HG03045 (cell line): ENCODE results near the gene CRYBA2.
A peak's percentile ranks its signal among the peaks of the same experiment; 100 is the strongest.

Experiments used
- ATAC-seq: cut with Tn5 transposase; IDR thresholded peaks from one replicate; pipeline ENCODE4 v1.9.1; 2021; ENCODE audit warnings: mild to moderate bottlenecking, moderate library complexity; ENCODE audit not compliant: unreplicated experiment

Gene CRYBA2

GRCh38 chr2:218999881-219000568 is 6.8 kb upstream of the CRYBA2 start:
- no peak for ATAC-seq

DNA sequence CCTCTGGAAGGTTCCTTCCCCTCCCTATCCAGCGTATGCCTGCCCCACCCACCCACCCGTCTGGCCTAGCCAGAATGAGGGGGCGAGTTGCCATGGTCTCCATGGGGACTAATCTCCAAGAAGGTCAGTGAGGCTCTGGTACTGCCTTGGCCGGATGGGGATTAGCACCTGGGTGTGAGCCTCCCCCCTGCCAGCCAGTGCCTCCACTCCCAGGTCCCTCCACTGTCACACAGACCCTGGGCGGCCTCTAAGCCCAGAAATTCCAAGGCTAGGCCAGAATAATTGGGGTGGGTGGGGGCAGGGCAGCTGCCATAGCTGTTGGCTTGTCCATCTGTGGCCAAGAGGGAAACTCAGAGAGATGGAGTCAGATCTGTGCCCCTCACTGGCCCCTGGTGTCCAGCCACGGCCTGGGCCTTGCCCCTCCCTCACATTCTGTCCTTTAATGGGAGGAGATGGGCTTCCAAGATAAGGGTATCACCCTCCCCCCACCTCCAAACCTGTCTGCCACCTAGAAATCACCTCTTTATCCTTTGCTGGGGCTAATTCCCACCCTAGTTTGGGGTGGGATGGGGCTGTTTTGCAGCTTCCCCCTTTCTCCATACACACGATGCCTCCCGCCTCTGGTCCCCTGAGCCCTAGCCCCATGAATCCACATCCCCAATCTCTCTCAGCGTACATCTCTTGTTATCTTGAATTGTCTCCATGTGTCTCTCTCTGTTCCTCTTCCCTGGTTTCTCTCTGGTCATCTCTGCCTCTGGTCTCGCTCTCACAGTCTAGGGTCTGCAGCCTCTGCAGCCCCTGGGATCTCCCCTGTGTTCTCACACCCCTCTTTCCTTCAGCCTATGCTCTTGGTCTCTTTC is 6.0 kb upstream of the CRYBA2 start:
- ATAC-seq: no peak

DNA sequence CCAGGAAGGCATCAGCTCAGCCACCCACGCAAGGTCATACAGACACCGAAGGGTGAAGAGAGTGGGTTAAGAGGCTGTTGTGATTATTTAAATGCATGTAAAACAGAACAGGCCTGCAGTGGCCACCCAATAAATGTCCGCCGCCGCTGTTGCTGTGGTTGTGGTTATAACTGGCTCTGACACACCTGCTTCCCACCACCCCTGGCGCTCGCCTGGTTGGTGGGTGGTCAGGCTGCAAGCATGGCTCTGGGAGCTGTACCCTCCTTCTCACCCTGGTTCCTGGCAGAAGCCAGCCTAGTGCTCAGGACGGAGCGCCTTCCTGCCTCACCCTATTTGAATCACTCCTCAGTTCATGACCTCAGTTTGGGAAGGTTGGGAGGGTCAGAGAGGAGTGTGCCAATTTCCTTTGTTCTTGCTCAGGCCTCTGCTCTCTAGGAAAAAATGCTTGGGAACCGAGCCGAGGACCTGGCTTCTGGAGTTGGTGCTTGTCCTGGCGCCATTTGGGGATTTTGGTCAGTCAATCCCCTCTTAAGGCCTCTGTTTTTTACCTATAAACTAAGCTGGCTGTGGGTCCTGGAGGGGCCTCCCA is 5.3 kb upstream of the CRYBA2 start:
- no peak for ATAC-seq

DNA sequence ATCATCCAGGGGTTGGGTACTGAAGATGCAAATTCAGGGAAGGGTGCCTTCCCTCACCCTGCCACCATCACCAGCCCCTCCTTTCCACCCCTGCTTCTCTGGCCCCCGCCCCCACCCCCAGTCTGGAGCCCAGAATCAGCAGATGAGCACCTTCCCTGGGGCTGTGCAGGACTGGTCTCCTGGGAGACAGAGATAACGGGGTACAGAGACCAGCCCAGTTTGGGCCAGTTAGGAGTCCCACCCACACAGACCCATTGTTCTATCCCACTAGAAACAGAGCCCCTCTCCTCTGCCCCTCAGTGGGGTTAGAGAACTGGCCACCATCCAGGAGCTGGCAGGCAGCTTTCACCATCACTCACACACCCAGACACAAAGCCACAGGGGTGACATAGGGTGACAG is 4.5 kb upstream of the CRYBA2 start:
- no peak for ATAC-seq

GRCh38 chr2:218996937-218997336 is 3.7 kb upstream of the CRYBA2 start:
- ATAC-seq: no peak

DNA sequence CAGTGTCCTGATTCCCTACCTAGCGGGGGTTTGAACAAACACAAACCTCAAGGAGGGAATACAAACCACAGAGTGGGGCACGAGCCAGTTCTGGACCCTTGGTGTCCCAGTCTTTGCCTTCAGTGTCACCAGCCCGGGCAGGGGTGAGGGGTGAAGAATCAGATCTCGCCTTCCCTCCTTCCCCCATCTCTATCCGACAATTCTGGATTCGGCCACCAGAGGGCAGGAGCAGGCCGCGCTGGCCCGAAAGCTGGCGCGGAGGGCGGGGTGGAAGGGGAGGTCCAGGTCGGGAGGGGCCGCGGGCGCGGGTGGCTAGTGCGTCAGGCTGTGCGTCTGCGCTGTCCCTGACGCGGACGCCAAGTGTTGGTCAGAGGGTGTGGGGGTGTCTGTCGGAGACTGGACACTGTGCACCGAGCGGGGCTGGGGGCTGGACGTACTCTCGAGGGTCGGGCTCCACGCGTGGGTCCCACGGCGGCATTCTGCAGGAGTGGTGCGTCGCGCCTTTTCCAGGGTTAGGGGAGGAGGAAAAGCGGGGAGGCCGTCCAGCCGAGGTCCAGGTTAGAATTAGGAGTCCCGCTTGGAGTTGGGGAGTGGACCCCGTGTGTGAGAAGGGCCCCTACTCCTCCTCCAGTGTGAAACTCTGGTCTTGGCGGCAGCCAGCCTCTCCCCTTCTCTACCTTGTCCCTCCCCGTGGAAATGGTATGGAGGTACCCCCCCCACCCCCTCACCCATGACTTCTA is 2.9 kb upstream of the CRYBA2 start:
- peak; percentile 47 for ATAC-seq

DNA sequence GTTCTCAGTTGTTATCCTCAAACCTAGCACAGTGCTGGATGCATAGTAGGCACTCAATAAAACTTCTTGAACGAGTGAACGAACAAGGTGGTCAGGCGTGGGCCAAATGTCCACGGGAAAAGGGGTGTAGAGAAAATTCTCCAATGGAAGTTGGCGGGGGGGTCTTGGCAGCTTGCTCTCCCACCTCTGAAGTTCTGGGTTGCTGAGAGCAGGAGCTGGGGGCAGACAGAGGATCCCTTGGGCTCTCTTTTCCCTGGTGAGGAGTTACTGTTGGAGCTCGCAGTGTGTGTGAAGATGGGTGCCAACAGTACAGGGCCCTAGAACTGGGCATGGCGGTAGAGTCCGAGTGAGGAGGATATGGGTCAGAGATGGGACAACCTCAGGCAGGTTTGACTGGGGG is 2.3 kb upstream of the CRYBA2 start:
- ATAC-seq: no peak

DNA sequence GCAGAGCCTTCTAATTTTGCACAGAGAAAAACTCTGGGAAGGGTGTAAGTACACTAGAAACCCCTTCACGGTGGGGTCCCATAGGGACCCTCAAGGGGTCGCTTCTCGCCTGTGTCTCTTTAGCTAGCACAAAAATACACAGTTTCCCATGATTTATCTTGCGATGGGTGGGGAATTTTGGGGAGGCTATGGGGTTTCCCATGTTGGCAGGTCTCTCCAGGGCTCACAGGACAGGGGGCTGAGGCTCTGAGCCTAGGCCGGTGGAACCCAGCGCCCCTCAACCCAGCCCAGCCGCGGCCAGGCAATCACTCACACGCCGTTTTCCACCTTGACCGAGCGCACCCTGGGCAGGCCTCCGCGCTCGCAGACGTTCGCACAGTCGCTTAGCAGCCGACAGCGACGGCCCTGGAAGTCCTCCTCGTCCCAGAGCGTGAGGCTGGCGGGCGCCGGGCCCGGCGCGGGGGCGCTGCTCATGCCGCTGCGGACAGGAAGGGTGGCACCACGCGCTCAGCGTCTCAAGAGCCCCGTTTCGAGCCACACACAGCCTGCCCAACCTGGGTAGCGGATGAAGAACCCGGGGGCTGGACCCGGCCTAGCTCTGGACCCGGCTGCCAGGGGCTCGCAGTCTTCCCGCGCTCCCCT is 398 bp downstream of the CRYBA2 start:
- no peak for ATAC-seq

GRCh38 chr2:218992196-218992595 is 1.0 kb downstream of the CRYBA2 start:
- no peak for ATAC-seq

- ATAC-seq: no peak
Observed at GRCh38 chr2:218991674-218992168, 1.5 kb downstream of the CRYBA2 start.

DNA sequence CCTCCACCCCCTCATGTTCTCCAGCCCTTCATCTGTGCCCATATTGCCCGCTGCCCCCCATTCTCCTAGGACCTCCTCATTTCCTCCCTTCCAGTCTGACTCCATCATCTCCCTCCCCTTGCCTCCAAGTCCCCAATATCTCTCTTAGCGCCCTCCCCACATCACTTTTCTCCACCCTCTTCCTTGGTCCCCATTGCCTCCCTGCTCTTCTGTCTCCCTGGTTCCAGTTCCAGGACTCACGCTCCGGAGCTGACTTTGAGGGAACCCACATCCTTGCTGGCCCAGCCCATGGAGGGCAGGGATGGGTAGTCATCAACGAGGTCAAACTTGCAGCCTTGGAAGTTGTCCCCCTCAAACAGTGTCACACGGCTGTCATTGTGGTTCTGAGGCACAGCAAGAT is 2.6 kb downstream of the CRYBA2 start:
- ATAC-seq: no peak

DNA sequence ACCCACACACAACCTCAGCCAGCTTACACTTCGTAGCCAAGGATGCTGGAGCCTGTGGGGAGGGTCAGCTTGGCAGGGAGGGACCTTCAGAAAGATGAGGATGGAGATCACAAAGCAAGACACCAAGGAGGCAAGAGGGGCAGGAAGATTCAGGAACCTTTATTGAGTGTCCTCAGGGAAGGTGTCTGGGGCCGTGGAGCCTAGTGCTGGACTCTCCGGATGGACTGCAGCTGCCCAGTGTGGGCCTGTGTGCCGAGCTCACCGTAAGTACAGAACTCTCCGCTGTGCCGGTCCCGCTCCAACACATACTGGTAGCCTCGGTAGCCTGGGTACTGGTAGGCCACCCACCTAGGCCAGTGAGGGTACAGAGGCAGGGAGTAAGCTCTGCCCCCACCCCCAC is 3.2 kb downstream of the CRYBA2 start:
- ATAC-seq: no peak

DNA sequence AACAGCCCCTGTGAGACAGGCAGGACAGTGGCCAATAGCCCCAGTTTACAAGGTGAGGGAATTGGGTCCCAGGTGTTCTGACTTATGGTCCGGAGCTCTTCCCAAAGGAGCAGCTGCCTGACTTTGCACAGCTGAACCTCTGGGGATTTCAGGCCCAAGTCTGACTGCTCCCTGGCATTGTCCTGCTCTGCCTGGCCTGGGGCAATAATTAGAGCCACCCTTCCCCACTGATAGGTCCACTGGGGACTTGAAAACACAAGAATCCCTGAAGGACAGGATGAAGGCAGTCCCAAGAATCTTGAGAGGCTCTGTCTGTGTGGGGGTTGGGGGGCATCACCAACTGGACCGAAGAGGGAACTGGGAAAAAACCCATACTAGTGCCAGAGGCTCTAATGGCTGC is 4.6 kb downstream of the CRYBA2 start:
- ATAC-seq: no peak

- no peak for ATAC-seq
Observed at GRCh38 chr2:218988164-218988563, 5.1 kb downstream of the CRYBA2 start.

DNA sequence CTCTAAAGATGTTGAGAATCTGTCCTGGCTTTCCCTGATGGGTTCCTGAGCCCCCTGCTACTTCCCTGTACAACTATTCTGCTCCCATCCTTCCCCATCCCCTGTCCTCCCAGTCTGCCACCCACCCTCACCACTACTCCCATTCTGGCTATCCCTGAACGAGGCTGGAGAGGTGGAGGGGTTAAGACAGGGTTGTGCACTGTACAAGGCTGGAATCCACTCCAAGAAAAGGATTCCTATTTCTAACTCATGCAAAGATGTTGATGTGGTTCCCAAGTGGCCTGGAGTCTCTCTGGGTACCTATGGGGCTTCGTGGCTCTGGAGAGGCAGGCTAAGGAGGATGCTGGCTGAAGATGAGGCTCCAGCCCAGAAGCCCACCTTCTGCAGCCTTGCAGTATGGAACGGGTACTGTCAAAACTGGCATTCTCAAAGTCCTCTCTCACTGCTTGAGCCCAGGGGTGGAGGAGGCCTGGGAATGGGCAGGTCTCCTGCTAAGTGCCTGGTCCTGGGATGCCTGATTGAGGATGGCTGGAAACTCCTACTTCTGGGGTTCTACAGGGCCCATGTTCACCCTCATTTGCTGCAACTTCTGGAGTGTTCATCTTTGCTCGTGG is 7.0 kb downstream of the CRYBA2 start:
- ATAC-seq: no peak

- ATAC-seq: no peak
Observed at GRCh38 chr2:218985325-218986091, 7.7 kb downstream of the CRYBA2 start.

DNA sequence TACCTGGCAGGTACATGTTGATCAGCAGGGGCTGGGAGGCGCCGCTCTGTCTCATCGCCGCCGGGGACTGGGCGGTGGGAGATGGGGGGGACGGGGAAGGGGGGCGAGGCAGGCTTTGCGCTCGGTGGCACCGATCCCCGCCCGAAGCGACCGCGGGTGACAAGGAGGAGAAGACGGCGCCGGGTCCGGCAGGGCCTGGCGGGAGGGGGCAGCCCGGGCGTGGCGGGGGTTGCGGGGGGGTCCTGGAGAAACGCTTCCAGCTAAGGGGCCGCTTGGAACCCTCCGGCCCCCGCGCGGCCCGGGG is 8.2 kb downstream of the CRYBA2 start, which contains the start of gene FEV:
Gene FEV, minus strand, starts transcription at position 164 of the 304 bp plus-strand sequence. Its CDS starts 109 bp downstream, at position 55.
- ATAC-seq: no peak

- no peak for ATAC-seq
Observed at GRCh38 chr2:218984239-218985020, 8.8 kb downstream of the CRYBA2 start.

DNA sequence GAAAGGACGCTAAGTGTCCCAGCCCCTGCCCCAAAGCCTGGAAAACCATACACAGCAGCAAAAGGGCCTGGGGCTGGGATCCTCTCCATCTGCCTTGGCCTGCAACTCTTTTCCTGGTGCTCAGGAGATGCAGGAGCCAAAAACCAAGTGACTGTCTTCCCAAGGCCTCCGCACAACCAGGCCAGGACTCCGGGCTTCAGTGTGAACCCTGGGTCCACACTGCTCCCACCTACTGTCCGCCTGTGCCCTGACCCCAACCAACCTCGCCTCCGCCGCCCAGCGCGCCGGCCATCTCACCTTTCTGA is 9.3 kb downstream of the CRYBA2 start:
- ATAC-seq: no peak
